Measurements from ENCODE around the gene FSTL4. TPM values are rescaled to one million over a fixed set of nuclear protein-coding genes. Genes with fewer than 3 reads are reported as not detected.
A peak's percentile ranks its signal among the peaks of the same experiment; 100 is the strongest.

The FSTL4 gene
- polyA plus RNA-seq, 1 of the 3 experiments (the other 2 are of a cell fraction) = not detected

DNA sequence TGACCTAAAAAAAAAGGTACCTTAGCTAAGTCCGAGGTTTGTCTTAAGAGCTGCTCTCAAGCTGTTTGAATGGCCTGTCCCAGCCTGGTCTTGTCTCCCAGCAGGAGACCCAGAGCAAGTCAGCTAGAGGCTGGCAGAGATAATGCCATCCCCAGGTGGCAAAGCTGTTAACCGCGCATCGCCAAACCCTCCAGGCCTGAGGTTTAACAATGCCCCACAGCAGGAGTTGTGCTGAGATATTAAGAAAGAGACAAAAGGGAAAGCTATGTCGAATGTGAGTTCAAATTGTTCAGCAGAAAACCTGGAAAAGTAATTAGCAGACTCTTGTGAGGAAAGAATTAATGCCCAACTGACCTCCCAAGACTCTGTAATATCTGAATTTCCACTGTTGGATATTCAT, 187.1 kb downstream of the FSTL4 start (continued):
- no peak for TF ChIP-seq SIN3A (IDR thresholded peaks at IDR 0.05; ENCODE audit: borderline replicate concordance, low read depth, low read length)
- TF ChIP-seq FOSL2 (IDR thresholded peaks at IDR 0.05; ENCODE audit: borderline replicate concordance, low read depth) = no peak

GRCh38 chr5:133423618-133424282, 188.6 kb downstream of the FSTL4 start:
- Histone ChIP-seq H3K4me2 (no peak overlapping the region), H3K36me3 (replicated peaks in 1 of 2; ENCODE audit: control insufficient read depth in 1 of 2, insufficient read depth in 2 of 2, low read length in 1 of 2) (no peaks in the 10 kb centered on the region), H3K79me2 (ENCODE audit: insufficient read depth) (no peaks in the 10 kb centered on the region), H3K4me3 (ENCODE audit: low read depth in 2 of 2, low read length in 1 of 2) (no peak overlapping the region), H3K9ac (no peak overlapping the region), H3F3A (replicated peaks; ENCODE audit: insufficient read depth) (no peaks in the 10 kb centered on the region), H2AFZ (ENCODE audit: low read depth) (no peak overlapping the region), H3K9me3 (no peaks in the 10 kb centered on the region), H3K27me3 (ENCODE audit: insufficient read depth) (no peaks in the 10 kb centered on the region; the same call in 1 of the 2 replicates), H3K9me2 (no peaks in the 10 kb centered on the region), H3K4me1 (ENCODE audit: control insufficient read depth in 1 of 2, insufficient read depth in 2 of 2, low read depth in 1 of 2, low read length in 1 of 2) (no peaks in the 10 kb centered on the region; a peak in 1 of 4 replicates), H3K27ac (ENCODE audit: low read depth in 2 of 2, low read length in 1 of 2) (no peak overlapping the region), H4K20me1 (ENCODE audit: insufficient read depth) (no peaks in the 10 kb centered on the region)
- POLR2A ChIA-PET = no interaction called here
- 32% methylated on average over 25 of the region's 30 CpGs for WGBS (ENCODE audit: low lambda C conversion rate)
- CTCF ChIA-PET = interaction anchor here (0.6 to 7.0 kb wide), 97 partner anchors 8 to 557 kb away, joined by 3 to 137 read pairs (median 5); partner anchors contain the start of gene FSTL4
- peak; percentile 87 for DNase-seq
- no peak for TF ChIP-seq ELF1 (IDR thresholded peaks at IDR 0.05)
- peak; percentile 82 for TF ChIP-seq CTCF (IDR thresholded peaks at IDR 0.05)
- TF ChIP-seq MAX (IDR thresholded peaks at IDR 0.05; ENCODE audit: low read depth) = no peak
- TF ChIP-seq TEAD4 (IDR thresholded peaks at IDR 0.05; ENCODE audit: borderline replicate concordance, insufficient read depth) = no peak
- TF ChIP-seq TCF12 (IDR thresholded peaks at IDR 0.05) = no peak
- TF ChIP-seq POLR2AphosphoS5 (IDR thresholded peaks at IDR 0.05; ENCODE audit: low read depth, low read length) = no peak
- TF ChIP-seq, protein P1, sequence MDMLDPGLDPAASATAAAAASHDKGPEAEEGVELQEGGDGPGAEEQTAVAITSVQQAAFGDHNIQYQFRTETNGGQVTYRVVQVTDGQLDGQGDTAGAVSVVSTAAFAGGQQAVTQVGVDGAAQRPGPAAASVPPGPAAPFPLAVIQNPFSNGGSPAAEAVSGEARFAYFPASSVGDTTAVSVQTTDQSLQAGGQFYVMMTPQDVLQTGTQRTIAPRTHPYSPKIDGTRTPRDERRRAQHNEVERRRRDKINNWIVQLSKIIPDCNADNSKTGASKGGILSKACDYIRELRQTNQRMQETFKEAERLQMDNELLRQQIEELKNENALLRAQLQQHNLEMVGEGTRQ (IDR thresholded peaks at IDR 0.05; ENCODE audit: borderline replicate concordance, low read depth, low read length) = no peak
- 0 out of 2 replicates have a peak, but pooled peaks have one; percentile 4 for TF ChIP-seq GATA2 (CRISPR knock-in tag; IDR thresholded peaks at IDR 0.05)
- TF ChIP-seq EP300 (IDR thresholded peaks at IDR 0.05; ENCODE audit: borderline replicate concordance in 1 of 2, low read depth in 1 of 2, low read length in 1 of 2) = no peak
- no peak for TF ChIP-seq YY1 (IDR thresholded peaks at IDR 0.05; ENCODE audit: low read depth)
- no peak for TF ChIP-seq TAF1 (IDR thresholded peaks at IDR 0.05; ENCODE audit: borderline replicate concordance, low read depth, low read length)
- TF ChIP-seq FOSL2 (IDR thresholded peaks at IDR 0.05; ENCODE audit: borderline replicate concordance, low read depth) = no peak
- no peak for TF ChIP-seq FOXM1 (IDR thresholded peaks at IDR 0.05; ENCODE audit: low read depth)
- TF ChIP-seq ZBTB33 (IDR thresholded peaks at IDR 0.05; ENCODE audit: borderline replicate concordance, low read depth) = no peak
- TF ChIP-seq MEF2A (IDR thresholded peaks at IDR 0.05; ENCODE audit: borderline replicate concordance, low read depth) = no peak
- TF ChIP-seq, protein P2, sequence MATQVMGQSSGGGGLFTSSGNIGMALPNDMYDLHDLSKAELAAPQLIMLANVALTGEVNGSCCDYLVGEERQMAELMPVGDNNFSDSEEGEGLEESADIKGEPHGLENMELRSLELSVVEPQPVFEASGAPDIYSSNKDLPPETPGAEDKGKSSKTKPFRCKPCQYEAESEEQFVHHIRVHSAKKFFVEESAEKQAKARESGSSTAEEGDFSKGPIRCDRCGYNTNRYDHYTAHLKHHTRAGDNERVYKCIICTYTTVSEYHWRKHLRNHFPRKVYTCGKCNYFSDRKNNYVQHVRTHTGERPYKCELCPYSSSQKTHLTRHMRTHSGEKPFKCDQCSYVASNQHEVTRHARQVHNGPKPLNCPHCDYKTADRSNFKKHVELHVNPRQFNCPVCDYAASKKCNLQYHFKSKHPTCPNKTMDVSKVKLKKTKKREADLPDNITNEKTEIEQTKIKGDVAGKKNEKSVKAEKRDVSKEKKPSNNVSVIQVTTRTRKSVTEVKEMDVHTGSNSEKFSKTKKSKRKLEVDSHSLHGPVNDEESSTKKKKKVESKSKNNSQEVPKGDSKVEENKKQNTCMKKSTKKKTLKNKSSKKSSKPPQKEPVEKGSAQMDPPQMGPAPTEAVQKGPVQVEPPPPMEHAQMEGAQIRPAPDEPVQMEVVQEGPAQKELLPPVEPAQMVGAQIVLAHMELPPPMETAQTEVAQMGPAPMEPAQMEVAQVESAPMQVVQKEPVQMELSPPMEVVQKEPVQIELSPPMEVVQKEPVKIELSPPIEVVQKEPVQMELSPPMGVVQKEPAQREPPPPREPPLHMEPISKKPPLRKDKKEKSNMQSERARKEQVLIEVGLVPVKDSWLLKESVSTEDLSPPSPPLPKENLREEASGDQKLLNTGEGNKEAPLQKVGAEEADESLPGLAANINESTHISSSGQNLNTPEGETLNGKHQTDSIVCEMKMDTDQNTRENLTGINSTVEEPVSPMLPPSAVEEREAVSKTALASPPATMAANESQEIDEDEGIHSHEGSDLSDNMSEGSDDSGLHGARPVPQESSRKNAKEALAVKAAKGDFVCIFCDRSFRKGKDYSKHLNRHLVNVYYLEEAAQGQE (IDR thresholded peaks at IDR 0.05; ENCODE audit: low read depth, low read length) = 0 out of 2 replicates have a peak, but pooled peaks have one; percentile 12
- TF ChIP-seq RXRA (IDR thresholded peaks at IDR 0.05; ENCODE audit: borderline replicate concordance, low read depth) = no peak
- TF ChIP-seq, protein P3, sequence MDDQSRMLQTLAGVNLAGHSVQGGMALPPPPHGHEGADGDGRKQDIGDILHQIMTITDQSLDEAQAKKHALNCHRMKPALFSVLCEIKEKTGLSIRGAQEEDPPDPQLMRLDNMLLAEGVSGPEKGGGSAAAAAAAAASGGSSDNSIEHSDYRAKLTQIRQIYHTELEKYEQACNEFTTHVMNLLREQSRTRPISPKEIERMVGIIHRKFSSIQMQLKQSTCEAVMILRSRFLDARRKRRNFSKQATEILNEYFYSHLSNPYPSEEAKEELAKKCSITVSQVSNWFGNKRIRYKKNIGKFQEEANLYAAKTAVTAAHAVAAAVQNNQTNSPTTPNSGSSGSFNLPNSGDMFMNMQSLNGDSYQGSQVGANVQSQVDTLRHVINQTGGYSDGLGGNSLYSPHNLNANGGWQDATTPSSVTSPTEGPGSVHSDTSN (IDR thresholded peaks at IDR 0.05) = no peak
- peak; percentile 20 for TF ChIP-seq CHD2 (IDR thresholded peaks at IDR 0.05; ENCODE audit: low read length, partially characterized antibody)
- TF ChIP-seq SIN3A (IDR thresholded peaks at IDR 0.05; ENCODE audit: borderline replicate concordance, low read depth, low read length) = no peak
- peak; percentile 47; the same call in 1 of the 2 replicates for TF ChIP-seq MXI1 (IDR thresholded peaks at IDR 0.05; ENCODE audit: low read depth, low read length)

All from SK-N-SH (cell line).